ENCODE measurements around the gene SUGCT. TPM values are rescaled to one million over a fixed set of nuclear protein-coding genes. Genes with fewer than 3 reads are reported as not detected.

The SUGCT gene
- total and polyA plus RNA-seq, 3 donors from 2014 or later = 7.1 to 9.8 (median 8.1) TPM

DNA sequence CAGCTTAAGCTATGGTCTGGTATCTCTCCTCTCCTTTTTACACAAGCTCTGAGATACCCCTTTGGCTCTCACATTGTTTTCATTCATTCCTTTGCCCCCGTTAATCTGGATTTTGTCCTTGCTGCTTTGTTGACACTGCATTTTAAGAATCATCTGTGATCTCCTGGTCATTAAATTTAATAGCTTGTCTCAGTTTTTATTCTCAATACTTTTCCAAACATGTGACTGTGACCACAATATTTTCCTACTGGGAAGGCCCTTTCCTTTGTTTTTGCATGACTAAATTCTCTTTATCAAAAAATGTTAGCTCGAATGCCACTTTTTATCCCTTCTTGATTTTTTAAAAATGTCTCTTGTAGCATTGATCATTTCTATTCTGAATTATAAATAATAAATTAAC, 171.2 kb downstream of the SUGCT start:
- Histone ChIP-seq H3K27me3 (no peaks in the 10 kb centered on the region), H3K9me3 (no peaks in the 10 kb centered on the region), H3K4me1 (no peaks in the 10 kb centered on the region), H3K27ac (no peak overlapping the region), H3K4me3 (no peak overlapping the region), H3K36me3 (ENCODE audit: low read depth, missing control alignments) (no peaks in the 10 kb centered on the region)
- TF ChIP-seq POLR2A (IDR thresholded peaks at IDR 0.05) = no peak
- TF ChIP-seq, protein P1, sequence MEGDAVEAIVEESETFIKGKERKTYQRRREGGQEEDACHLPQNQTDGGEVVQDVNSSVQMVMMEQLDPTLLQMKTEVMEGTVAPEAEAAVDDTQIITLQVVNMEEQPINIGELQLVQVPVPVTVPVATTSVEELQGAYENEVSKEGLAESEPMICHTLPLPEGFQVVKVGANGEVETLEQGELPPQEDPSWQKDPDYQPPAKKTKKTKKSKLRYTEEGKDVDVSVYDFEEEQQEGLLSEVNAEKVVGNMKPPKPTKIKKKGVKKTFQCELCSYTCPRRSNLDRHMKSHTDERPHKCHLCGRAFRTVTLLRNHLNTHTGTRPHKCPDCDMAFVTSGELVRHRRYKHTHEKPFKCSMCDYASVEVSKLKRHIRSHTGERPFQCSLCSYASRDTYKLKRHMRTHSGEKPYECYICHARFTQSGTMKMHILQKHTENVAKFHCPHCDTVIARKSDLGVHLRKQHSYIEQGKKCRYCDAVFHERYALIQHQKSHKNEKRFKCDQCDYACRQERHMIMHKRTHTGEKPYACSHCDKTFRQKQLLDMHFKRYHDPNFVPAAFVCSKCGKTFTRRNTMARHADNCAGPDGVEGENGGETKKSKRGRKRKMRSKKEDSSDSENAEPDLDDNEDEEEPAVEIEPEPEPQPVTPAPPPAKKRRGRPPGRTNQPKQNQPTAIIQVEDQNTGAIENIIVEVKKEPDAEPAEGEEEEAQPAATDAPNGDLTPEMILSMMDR (IDR thresholded peaks at IDR 0.05) = no peak
- intact Hi-C loops (cut with DNase I; ENCODE audit: low total_unique reads) = no loop called here
- 59 to 71% methylated on average over 2 of the region's 2 CpGs for WGBS, 2 donors
- no peak for DNase-seq

DNA sequence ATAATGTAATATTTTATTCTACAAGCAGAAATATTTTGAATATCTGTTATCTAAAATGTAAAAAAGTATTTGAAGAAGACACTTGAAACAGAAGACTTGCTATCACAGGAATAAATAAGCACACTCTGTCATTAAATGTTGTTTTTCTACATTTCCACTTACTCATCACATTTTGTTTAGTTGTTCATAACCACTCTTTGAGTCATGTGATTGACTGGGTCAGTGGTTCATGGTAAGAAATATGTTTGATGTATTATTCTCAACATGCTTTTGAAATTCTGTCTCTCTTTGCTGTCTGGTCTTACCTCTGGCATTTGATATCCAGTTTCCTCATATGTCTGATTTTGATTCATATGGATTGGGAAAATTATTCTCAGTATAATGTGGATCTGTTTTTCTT, 171.8 kb downstream of the SUGCT start:
- TF ChIP-seq, protein P1 (IDR thresholded peaks at IDR 0.05) = no peak
- no peak for TF ChIP-seq POLR2A (IDR thresholded peaks at IDR 0.05)
- no peak overlapping the region for H3K4me3 ChIP-seq
- no peak for DNase-seq

DNA sequence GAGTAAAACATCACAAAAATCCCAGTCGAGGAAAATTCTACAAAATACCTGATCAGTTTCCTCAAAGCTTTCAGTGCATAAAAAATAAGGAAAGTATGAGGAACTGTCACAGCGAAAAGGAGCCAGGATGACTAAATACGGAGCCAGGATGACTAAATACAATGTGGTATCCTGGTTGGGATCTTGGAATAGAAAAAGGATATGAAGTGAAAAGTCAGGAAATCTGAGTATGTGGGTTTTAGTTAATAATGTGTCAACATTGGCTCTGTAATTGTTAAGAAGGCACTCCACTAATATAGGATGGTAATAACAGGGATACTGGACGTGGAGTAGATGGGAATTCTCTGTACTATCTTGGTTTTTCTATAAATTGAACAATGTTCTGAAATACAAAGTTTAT, 175.5 kb downstream of the SUGCT start:
- H3K27ac ChIP-seq = no peak overlapping the region
- no peak for DNase-seq
- 87% methylated on average over 4 of the region's 4 CpGs for WGBS, 2 donors
- no peaks in the 10 kb centered on the region for H3K4me1 ChIP-seq
- H3K27me3 ChIP-seq = no peaks in the 10 kb centered on the region
- no peaks in the 10 kb centered on the region for H3K9me3 ChIP-seq
- H3K4me3 ChIP-seq = no peak overlapping the region
- intact Hi-C loops (cut with DNase I; ENCODE audit: low total_unique reads) = no loop called here
- no peaks in the 10 kb centered on the region for H3K36me3 ChIP-seq (ENCODE audit: low read depth, missing control alignments)
- TF ChIP-seq, protein P1 (IDR thresholded peaks at IDR 0.05) = no peak
- no peak for TF ChIP-seq POLR2A (IDR thresholded peaks at IDR 0.05)

More for the DNA sequence above, 171.8 kb downstream of the SUGCT start:
- Histone ChIP-seq H3K4me1 (no peaks in the 10 kb centered on the region), H3K27ac (no peak overlapping the region), H3K9me3 (no peaks in the 10 kb centered on the region), H3K27me3 (no peaks in the 10 kb centered on the region), H3K36me3 (ENCODE audit: low read depth, missing control alignments) (no peaks in the 10 kb centered on the region)
- intact Hi-C loops (cut with DNase I; ENCODE audit: low total_unique reads) = no loop called here

DNA sequence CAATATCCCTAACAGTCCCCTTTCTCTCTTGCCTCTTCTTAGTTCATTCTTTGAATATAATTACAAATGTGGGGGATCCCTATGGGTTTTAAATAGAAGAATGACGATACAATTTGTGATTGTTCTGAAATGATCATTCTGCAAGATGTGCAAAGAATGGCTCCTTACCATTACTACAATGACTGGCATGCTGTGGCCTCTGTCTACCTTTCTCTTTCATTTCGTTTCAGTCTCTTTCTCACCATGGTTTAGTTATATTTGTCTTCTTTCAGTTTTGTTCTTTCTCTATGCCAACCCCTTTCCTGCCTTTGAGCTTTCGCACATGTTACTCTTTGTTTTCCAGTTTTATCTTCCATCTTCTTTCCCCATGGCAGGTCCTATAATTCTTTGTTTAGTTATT, 176.5 kb downstream of the SUGCT start:
- intact Hi-C loops (cut with DNase I; ENCODE audit: low total_unique reads) = no loop called here
- no peak overlapping the region for H3K4me3 ChIP-seq
- H3K36me3 ChIP-seq (ENCODE audit: low read depth, missing control alignments) = no peaks in the 10 kb centered on the region
- DNase-seq = no peak
- WGBS, 2 donors = 90 to 93% methylated on average over 3 of the region's 3 CpGs
- no peak overlapping the region for H3K27ac ChIP-seq
- H3K27me3 ChIP-seq = no peaks in the 10 kb centered on the region
- no peaks in the 10 kb centered on the region for H3K9me3 ChIP-seq
- no peaks in the 10 kb centered on the region for H3K4me1 ChIP-seq
- TF ChIP-seq, protein P1 (IDR thresholded peaks at IDR 0.05) = no peak
- no peak for TF ChIP-seq POLR2A (IDR thresholded peaks at IDR 0.05)

DNA sequence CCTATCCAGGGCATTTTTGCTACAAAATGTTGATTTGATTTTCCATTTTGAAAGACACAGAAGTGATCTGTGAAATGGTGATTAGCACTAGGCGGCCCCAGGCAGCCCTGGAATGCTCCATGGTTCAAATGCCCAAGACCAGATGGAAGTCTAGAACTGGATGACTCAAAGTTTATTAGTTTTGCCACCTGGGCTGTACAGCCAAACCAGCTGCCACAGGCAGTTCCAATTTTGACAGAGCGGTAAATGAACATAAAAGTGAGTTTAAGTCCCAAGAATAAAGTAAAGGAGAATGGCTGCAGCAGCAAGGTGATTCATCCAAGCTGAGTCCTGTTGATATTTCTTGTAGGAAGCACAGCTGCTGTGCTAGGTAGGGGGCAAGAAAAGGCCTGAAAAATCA, 180.5 kb downstream of the SUGCT start:
- intact Hi-C loops (cut with DNase I; ENCODE audit: low total_unique reads) = no loop called here
- TF ChIP-seq, protein P1 (IDR thresholded peaks at IDR 0.05) = no peak
- no peak for TF ChIP-seq POLR2A (IDR thresholded peaks at IDR 0.05)
- WGBS, 2 donors = 77 to 94% methylated on average over 2 of the region's 2 CpGs
- H3K36me3 ChIP-seq (ENCODE audit: low read depth, missing control alignments) = no peaks in the 10 kb centered on the region
- H3K4me1 ChIP-seq = no peaks in the 10 kb centered on the region
- H3K27ac ChIP-seq = no peak overlapping the region
- no peak overlapping the region for H3K4me3 ChIP-seq
- H3K27me3 ChIP-seq = no peaks in the 10 kb centered on the region
- DNase-seq = no peak
- H3K9me3 ChIP-seq = no peaks in the 10 kb centered on the region
